HepG2 (cell line): ENCODE measurements around the gene TSACC. TPM values are rescaled to one million over a fixed set of nuclear protein-coding genes. Genes with fewer than 3 reads are reported as not detected.
A peak's percentile ranks its signal among the peaks of the same experiment; 100 is the strongest.

Experiments
- CEBPG ChIP-seq: IDR thresholded peaks from 2 replicates; pipeline ENCODE4 v1.6.1; 2016
- CHD2 ChIP-seq: IDR thresholded peaks from 2 replicates; pipeline ENCODE4 v1.6.1; 2011; ENCODE audit warnings: low read depth, low read length, improper control_type of control experiment
- HOXA3 ChIP-seq: sonication (generic); formaldehyde crosslinking; IDR thresholded peaks from 2 replicates; pipeline ENCODE4 v1.5.0; 2020; ENCODE audit warnings: missing genetic modification reagents
- MIER2 ChIP-seq: IDR thresholded peaks from 2 replicates; pipeline ENCODE4 v1.6.1; 2016; ENCODE audit warnings: missing biosample characterization, missing genetic modification reagents
- POLR2A ChIP-seq, 2 experiments: IDR thresholded peaks; 2 replicates each; pipeline ENCODE4 v1.6.1; 2011; ENCODE audit warnings: low read depth in 2 of 2, low read length in 2 of 2, mild to moderate bottlenecking in 1 of 2, moderate library complexity in 1 of 2; ENCODE audit not compliant: insufficient read depth in 1 of 2
- SALL1 ChIP-seq: sonication (generic); formaldehyde crosslinking; IDR thresholded peaks from 2 replicates; pipeline ENCODE4 v1.8.0; 2022; ENCODE audit warnings: mild to moderate bottlenecking, missing genetic modification reagents
- SRSF9 ChIP-seq: fragments of 200-400 bp; formaldehyde crosslinking; IDR thresholded peaks from 2 replicates; pipeline ENCODE4 v1.6.1; 2018; ENCODE audit warnings: borderline replicate concordance, mild to moderate bottlenecking, low read depth, low read length; ENCODE audit not compliant: insufficient read depth, poor library complexity, severe bottlenecking
- TEAD3 ChIP-seq: optimal IDR thresholded peaks from 2 replicates; pipeline ENCODE3; 2016; ENCODE audit warnings: borderline replicate concordance
- ZNF225 ChIP-seq: sonication (generic); formaldehyde crosslinking; IDR thresholded peaks from 2 replicates; pipeline ENCODE4 v1.4.0; 2020; ENCODE audit warnings: mild to moderate bottlenecking, missing genetic modification reagents
- ZNF431 ChIP-seq: sonication (generic); formaldehyde crosslinking; IDR thresholded peaks from 2 replicates; pipeline ENCODE4 v1.9.0; 2022; ENCODE audit warnings: missing genetic modification reagents, low read depth, mild to moderate bottlenecking, borderline replicate concordance
- polyA plus RNA-seq, 8 experiments: library from polyadenylated mRNA; depleted of rRNA in 3 of 8; stranded (reverse) in 7 of 8; unstranded in 1 of 8; fragments of >200 nt; fragmentation: Illumina TruSeq in 4 of 8; extraction: Trizol in 4 of 8; gene quantifications; 2 replicates each; pipeline versions ENCODE4 v1.2.1 to v1.2.3, GENCODE V29; 2011 to 2016; ENCODE audit warnings: low read depth in 4 of 8, missing spikeins in 1 of 8, mixed read lengths in 1 of 8; ENCODE audit not compliant: insufficient read depth in 1 of 8
- total RNA-seq, 5 experiments: library from RNA; depleted of rRNA; stranded (reverse); fragments of >200 nt; fragmentation: Illumina TruSeq; extraction: Trizol; gene quantifications; 2 replicates each; pipeline ENCODE4 v1.2.3, GENCODE V29; 2016; ENCODE audit warnings: low read depth in 1 of 5
- TF ChIP-seq, protein P1 (sequence below): sonication (generic); formaldehyde crosslinking; IDR thresholded peaks from 2 replicates; pipeline ENCODE4 v1.4.0; 2020; ENCODE audit warnings: mild to moderate bottlenecking, missing genetic modification reagents, borderline replicate concordance
- TF ChIP-seq, protein P2 (sequence below): IDR thresholded peaks from 2 replicates; pipeline ENCODE4 v1.6.1; 2016; ENCODE audit warnings: missing compliant biosample characterization, missing genetic modification reagents, borderline replicate concordance
- TF ChIP-seq, protein P3 (sequence below): sonication (generic); formaldehyde crosslinking; IDR thresholded peaks from 2 replicates; pipeline ENCODE4 v1.8.1; 2022; ENCODE audit warnings: low read depth, mild to moderate bottlenecking, missing genetic modification reagents
- TF ChIP-seq, protein P4 (sequence below): sonication (generic); formaldehyde crosslinking; IDR thresholded peaks from 2 replicates; pipeline ENCODE4 v1.4.0; 2020; ENCODE audit warnings: missing genetic modification reagents, borderline replicate concordance
- TF ChIP-seq, protein P5 (sequence below): sonication (generic); formaldehyde crosslinking; IDR thresholded peaks from 2 replicates; pipeline ENCODE4 v1.4.0; 2020; ENCODE audit warnings: missing genetic modification reagents, borderline replicate concordance

The TSACC gene
- total and polyA plus RNA-seq, 2 of the 13 experiments (the other 11 are each of a cell fraction or from before 2014, with no cell fraction given) = 1.5 to 2.6 TPM

DNA sequence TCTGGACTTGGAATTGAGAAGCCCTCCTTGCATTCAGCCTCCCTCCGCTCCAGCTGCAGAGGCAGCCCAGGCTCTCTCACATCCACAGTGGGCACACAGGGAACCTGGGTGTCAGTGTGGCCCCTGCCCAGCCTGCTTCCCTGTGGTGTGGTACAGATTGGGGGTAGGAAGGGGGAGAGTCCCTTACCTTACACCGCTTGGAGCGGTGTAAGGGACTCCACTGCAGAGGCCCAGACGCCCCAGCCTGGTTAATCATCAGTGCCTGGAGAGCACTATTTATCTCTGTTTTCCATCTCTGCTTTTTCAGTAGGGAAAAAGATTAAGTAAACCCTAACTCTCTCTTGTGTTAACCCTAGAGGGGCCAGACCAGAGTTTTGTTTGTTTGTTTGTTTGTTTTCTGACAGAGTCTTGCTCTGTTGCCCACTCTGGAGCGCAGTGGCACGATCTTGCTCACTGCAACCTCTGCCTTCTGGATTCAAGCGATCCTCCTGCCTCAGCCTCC is 29.9 kb downstream of the TSACC start (continued):
- TF ChIP-seq, protein P1, sequence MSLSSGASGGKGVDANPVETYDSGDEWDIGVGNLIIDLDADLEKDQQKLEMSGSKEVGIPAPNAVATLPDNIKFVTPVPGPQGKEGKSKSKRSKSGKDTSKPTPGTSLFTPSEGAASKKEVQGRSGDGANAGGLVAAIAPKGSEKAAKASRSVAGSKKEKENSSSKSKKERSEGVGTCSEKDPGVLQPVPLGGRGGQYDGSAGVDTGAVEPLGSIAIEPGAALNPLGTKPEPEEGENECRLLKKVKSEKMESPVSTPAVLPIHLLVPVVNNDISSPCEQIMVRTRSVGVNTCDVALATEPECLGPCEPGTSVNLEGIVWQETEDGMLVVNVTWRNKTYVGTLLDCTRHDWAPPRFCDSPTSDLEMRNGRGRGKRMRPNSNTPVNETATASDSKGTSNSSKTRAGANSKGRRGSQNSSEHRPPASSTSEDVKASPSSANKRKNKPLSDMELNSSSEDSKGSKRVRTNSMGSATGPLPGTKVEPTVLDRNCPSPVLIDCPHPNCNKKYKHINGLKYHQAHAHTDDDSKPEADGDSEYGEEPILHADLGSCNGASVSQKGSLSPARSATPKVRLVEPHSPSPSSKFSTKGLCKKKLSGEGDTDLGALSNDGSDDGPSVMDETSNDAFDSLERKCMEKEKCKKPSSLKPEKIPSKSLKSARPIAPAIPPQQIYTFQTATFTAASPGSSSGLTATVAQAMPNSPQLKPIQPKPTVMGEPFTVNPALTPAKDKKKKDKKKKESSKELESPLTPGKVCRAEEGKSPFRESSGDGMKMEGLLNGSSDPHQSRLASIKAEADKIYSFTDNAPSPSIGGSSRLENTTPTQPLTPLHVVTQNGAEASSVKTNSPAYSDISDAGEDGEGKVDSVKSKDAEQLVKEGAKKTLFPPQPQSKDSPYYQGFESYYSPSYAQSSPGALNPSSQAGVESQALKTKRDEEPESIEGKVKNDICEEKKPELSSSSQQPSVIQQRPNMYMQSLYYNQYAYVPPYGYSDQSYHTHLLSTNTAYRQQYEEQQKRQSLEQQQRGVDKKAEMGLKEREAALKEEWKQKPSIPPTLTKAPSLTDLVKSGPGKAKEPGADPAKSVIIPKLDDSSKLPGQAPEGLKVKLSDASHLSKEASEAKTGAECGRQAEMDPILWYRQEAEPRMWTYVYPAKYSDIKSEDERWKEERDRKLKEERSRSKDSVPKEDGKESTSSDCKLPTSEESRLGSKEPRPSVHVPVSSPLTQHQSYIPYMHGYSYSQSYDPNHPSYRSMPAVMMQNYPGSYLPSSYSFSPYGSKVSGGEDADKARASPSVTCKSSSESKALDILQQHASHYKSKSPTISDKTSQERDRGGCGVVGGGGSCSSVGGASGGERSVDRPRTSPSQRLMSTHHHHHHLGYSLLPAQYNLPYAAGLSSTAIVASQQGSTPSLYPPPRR (CRISPR knock-in tag) = no peak; the same call in 1 of the 2 replicates
- TF ChIP-seq POLR2A (IDR thresholded peaks at IDR 0.05; ENCODE audit: insufficient read depth in 1 of 2, low read depth in 2 of 2, low read length in 2 of 2) (peak; percentile 60 to 80; a peak in 2 of 4 replicates), ZNF431 (CRISPR knock-in tag) (no peak), SALL1 (CRISPR knock-in tag) (no peak; the same call in 1 of the 2 replicates), ZNF225 (CRISPR knock-in tag) (no peak), TEAD3 (CRISPR knock-in tag) (no peak), HOXA3 (CRISPR knock-in tag) (0 out of 2 replicates have a peak, but pooled peaks have one; percentile 33), MIER2 (CRISPR knock-in tag) (no peak), CEBPG (no peak), CHD2 (no peak), SRSF9 (no peak)
- TF ChIP-seq, protein P2, sequence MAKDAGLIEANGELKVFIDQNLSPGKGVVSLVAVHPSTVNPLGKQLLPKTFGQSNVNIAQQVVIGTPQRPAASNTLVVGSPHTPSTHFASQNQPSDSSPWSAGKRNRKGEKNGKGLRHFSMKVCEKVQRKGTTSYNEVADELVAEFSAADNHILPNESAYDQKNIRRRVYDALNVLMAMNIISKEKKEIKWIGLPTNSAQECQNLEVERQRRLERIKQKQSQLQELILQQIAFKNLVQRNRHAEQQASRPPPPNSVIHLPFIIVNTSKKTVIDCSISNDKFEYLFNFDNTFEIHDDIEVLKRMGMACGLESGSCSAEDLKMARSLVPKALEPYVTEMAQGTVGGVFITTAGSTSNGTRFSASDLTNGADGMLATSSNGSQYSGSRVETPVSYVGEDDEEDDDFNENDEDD (CRISPR knock-in tag) = no peak
- TF ChIP-seq, protein P3, sequence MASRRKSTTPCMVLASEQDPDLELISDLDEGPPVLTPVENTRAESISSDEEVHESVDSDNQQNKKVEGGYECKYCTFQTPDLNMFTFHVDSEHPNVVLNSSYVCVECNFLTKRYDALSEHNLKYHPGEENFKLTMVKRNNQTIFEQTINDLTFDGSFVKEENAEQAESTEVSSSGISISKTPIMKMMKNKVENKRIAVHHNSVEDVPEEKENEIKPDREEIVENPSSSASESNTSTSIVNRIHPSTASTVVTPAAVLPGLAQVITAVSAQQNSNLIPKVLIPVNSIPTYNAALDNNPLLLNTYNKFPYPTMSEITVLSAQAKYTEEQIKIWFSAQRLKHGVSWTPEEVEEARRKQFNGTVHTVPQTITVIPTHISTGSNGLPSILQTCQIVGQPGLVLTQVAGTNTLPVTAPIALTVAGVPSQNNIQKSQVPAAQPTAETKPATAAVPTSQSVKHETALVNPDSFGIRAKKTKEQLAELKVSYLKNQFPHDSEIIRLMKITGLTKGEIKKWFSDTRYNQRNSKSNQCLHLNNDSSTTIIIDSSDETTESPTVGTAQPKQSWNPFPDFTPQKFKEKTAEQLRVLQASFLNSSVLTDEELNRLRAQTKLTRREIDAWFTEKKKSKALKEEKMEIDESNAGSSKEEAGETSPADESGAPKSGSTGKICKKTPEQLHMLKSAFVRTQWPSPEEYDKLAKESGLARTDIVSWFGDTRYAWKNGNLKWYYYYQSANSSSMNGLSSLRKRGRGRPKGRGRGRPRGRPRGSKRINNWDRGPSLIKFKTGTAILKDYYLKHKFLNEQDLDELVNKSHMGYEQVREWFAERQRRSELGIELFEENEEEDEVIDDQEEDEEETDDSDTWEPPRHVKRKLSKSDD (CRISPR knock-in tag) = no peak
- TF ChIP-seq, protein P4, sequence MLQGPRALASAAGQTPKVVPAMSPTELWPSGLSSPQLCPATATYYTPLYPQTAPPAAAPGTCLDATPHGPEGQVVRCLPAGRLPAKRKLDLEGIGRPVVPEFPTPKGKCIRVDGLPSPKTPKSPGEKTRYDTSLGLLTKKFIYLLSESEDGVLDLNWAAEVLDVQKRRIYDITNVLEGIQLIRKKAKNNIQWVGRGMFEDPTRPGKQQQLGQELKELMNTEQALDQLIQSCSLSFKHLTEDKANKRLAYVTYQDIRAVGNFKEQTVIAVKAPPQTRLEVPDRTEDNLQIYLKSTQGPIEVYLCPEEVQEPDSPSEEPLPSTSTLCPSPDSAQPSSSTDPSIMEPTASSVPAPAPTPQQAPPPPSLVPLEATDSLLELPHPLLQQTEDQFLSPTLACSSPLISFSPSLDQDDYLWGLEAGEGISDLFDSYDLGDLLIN (CRISPR knock-in tag) = no peak
- TF ChIP-seq, protein P5, sequence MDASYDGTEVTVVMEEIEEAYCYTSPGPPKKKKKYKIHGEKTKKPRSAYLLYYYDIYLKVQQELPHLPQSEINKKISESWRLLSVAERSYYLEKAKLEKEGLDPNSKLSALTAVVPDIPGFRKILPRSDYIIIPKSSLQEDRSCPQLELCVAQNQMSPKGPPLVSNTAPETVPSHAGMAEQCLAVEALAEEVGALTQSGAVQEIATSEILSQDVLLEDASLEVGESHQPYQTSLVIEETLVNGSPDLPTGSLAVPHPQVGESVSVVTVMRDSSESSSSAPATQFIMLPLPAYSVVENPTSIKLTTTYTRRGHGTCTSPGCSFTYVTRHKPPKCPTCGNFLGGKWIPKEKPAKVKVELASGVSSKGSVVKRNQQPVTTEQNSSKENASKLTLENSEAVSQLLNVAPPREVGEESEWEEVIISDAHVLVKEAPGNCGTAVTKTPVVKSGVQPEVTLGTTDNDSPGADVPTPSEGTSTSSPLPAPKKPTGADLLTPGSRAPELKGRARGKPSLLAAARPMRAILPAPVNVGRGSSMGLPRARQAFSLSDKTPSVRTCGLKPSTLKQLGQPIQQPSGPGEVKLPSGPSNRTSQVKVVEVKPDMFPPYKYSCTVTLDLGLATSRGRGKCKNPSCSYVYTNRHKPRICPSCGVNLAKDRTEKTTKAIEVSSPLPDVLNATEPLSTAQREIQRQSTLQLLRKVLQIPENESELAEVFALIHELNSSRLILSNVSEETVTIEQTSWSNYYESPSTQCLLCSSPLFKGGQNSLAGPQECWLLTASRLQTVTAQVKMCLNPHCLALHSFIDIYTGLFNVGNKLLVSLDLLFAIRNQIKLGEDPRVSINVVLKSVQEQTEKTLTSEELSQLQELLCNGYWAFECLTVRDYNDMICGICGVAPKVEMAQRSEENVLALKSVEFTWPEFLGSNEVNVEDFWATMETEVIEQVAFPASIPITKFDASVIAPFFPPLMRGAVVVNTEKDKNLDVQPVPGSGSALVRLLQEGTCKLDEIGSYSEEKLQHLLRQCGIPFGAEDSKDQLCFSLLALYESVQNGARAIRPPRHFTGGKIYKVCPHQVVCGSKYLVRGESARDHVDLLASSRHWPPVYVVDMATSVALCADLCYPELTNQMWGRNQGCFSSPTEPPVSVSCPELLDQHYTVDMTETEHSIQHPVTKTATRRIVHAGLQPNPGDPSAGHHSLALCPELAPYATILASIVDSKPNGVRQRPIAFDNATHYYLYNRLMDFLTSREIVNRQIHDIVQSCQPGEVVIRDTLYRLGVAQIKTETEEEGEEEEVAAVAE (CRISPR knock-in tag) = no peak
